H1 (cell line): ENCODE results near the gene SETD9. TPM values are rescaled to one million over a fixed set of nuclear protein-coding genes. Genes with fewer than 3 reads are reported as not detected.

Source experiments
- CBX5 ChIP-seq: fragments of 300-800, 300-1000 bp; sonication (generic); IDR thresholded peaks from 2 replicates; pipeline ENCODE4 v1.7.1; 2016; ENCODE audit warnings: antibody characterized with exemption, low read length, low read depth
- MAFK ChIP-seq: IDR thresholded peaks from 2 replicates; pipeline ENCODE4 v1.6.1; 2012; ENCODE audit warnings: low read depth, mild to moderate bottlenecking, improper control_type of control experiment, low read length
- RXRA ChIP-seq: IDR thresholded peaks from 2 replicates; pipeline ENCODE4 v1.6.1; 2011; ENCODE audit warnings: low read depth, mild to moderate bottlenecking, low read length, moderate library complexity; ENCODE audit not compliant: insufficient read depth
- TEAD4 ChIP-seq: IDR thresholded peaks from 2 replicates; pipeline ENCODE4 v1.6.1; 2012; ENCODE audit warnings: low read depth, low read length, inconsistent platforms, mixed read lengths
- YY1 ChIP-seq: IDR thresholded peaks from 2 replicates; pipeline ENCODE4 v1.6.1; 2011; ENCODE audit warnings: low read depth, mild to moderate bottlenecking, low read length
- polyA plus RNA-seq, 7 experiments: library from polyadenylated mRNA; depleted of rRNA in 3 of 7; stranded (reverse) in 5 of 7; unstranded in 2 of 7; fragments of >200 nt in 5 of 7; fragments of 200-250 nt in 2 of 7; gene quantifications; 1 replicate in 5 of 7; 2 replicates in 1 of 7; 4 replicates in 1 of 7; pipeline versions ENCODE4 v1.2.1 to v1.2.3, GENCODE V29; 2011 to 2013; ENCODE audit warnings: missing spikeins in 2 of 7, mixed read lengths in 2 of 7
- total RNA-seq: library from RNA; stranded (reverse); fragmentation: NEBNext Ultra II Directional; extraction: Animal tissue kit (Norgen Biotek cat#: 25700); gene quantifications from 2 replicates; pipeline ENCODE4 v1.2.1, GENCODE V29; 2021
- TF ChIP-seq, protein P1 (sequence below): fragments of 300-600 bp; sonication (generic); IDR thresholded peaks from 2 replicates; pipeline ENCODE4 v1.7.1; 2012; ENCODE audit warnings: low read length, moderate library complexity, mild to moderate bottlenecking, inconsistent platforms; ENCODE audit not compliant: insufficient replicate concordance

SETD9 gene
- total and polyA plus RNA-seq, 2 of the 8 experiments (the other 6 are each of a cell fraction or from before 2014, with no cell fraction given), result 4.5 to 11.9 TPM

DNA sequence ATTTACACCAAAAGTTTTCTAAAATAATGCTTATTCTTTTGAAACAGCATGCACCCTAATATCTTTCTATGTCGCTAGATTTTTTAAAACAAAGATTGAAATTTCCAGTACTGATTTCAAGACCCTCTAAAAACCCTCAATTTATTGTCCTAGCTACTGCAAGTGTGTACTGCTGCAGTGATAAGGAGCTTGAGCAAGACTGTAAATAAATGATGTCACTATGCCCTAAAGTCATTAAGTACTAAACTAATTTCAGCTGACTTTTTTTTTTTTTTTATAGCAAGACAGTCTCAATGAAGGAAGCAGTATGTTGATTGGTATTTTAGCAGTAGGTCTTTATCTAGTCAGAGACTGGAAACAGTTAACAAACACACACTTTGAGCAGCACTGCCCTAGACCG lies 54.8 kb downstream of the SETD9 start (continued):
- TF ChIP-seq, protein P1, sequence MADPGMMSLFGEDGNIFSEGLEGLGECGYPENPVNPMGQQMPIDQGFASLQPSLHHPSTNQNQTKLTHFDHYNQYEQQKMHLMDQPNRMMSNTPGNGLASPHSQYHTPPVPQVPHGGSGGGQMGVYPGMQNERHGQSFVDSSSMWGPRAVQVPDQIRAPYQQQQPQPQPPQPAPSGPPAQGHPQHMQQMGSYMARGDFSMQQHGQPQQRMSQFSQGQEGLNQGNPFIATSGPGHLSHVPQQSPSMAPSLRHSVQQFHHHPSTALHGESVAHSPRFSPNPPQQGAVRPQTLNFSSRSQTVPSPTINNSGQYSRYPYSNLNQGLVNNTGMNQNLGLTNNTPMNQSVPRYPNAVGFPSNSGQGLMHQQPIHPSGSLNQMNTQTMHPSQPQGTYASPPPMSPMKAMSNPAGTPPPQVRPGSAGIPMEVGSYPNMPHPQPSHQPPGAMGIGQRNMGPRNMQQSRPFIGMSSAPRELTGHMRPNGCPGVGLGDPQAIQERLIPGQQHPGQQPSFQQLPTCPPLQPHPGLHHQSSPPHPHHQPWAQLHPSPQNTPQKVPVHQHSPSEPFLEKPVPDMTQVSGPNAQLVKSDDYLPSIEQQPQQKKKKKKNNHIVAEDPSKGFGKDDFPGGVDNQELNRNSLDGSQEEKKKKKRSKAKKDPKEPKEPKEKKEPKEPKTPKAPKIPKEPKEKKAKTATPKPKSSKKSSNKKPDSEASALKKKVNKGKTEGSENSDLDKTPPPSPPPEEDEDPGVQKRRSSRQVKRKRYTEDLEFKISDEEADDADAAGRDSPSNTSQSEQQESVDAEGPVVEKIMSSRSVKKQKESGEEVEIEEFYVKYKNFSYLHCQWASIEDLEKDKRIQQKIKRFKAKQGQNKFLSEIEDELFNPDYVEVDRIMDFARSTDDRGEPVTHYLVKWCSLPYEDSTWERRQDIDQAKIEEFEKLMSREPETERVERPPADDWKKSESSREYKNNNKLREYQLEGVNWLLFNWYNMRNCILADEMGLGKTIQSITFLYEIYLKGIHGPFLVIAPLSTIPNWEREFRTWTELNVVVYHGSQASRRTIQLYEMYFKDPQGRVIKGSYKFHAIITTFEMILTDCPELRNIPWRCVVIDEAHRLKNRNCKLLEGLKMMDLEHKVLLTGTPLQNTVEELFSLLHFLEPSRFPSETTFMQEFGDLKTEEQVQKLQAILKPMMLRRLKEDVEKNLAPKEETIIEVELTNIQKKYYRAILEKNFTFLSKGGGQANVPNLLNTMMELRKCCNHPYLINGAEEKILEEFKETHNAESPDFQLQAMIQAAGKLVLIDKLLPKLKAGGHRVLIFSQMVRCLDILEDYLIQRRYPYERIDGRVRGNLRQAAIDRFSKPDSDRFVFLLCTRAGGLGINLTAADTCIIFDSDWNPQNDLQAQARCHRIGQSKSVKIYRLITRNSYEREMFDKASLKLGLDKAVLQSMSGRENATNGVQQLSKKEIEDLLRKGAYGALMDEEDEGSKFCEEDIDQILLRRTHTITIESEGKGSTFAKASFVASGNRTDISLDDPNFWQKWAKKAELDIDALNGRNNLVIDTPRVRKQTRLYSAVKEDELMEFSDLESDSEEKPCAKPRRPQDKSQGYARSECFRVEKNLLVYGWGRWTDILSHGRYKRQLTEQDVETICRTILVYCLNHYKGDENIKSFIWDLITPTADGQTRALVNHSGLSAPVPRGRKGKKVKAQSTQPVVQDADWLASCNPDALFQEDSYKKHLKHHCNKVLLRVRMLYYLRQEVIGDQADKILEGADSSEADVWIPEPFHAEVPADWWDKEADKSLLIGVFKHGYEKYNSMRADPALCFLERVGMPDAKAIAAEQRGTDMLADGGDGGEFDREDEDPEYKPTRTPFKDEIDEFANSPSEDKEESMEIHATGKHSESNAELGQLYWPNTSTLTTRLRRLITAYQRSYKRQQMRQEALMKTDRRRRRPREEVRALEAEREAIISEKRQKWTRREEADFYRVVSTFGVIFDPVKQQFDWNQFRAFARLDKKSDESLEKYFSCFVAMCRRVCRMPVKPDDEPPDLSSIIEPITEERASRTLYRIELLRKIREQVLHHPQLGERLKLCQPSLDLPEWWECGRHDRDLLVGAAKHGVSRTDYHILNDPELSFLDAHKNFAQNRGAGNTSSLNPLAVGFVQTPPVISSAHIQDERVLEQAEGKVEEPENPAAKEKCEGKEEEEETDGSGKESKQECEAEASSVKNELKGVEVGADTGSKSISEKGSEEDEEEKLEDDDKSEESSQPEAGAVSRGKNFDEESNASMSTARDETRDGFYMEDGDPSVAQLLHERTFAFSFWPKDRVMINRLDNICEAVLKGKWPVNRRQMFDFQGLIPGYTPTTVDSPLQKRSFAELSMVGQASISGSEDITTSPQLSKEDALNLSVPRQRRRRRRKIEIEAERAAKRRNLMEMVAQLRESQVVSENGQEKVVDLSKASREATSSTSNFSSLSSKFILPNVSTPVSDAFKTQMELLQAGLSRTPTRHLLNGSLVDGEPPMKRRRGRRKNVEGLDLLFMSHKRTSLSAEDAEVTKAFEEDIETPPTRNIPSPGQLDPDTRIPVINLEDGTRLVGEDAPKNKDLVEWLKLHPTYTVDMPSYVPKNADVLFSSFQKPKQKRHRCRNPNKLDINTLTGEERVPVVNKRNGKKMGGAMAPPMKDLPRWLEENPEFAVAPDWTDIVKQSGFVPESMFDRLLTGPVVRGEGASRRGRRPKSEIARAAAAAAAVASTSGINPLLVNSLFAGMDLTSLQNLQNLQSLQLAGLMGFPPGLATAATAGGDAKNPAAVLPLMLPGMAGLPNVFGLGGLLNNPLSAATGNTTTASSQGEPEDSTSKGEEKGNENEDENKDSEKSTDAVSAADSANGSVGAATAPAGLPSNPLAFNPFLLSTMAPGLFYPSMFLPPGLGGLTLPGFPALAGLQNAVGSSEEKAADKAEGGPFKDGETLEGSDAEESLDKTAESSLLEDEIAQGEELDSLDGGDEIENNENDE, result no peak
- no peak for TF ChIP-seq CBX5
- no peak for TF ChIP-seq RXRA
- TF ChIP-seq TEAD4, result no peak
- no peak for TF ChIP-seq YY1
- no peak for TF ChIP-seq MAFK
